Measurements from ENCODE around the gene TNFRSF9. TPM values are rescaled to one million over a fixed set of nuclear protein-coding genes. Genes with fewer than 3 reads are reported as not detected.

The TNFRSF9 gene
- total and polyA plus RNA-seq, 8 donors, result 0.06 to 0.58 (median 0.37) TPM; not detected in 3

DNA sequence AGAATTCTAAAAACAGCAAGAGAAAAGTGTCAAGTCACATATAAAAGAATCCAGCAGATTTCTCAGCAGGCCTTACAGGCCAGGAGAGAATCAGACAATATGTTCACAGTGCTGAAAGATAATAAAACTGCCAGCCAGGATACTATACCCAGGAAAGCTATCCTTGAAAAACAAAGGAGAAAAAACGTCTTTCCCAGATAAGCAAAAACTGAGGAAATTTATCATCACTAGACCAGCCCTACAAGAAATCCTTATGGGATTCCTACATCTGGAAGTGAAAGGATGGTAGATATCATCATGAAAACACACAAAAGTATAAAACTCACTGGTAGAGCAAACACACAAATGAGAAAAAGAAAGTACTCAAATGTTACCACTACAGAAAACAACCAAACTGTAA lies 62.6 kb downstream of the TNFRSF9 start:
- Histone ChIP-seq H3K4me3 (no peak overlapping the region), H3K27ac (no peak overlapping the region), H3K27me3 (no peaks in the 10 kb centered on the region), H3K36me3 (no peaks in the 10 kb centered on the region), H3K9me3 (peaks cover 0 to 14% (median 11%) of the 10 kb centered on the region in 4 donors), H3K4me1 (no peaks in the 10 kb centered on the region)
- DNase-seq, result no peak
- WGBS, 5 donors, result 42 to 61% (median 49%) methylated on average over 1 of the region's 1 CpG
- intact Hi-C loops (cut with DNase I; ENCODE audit: low total_unique reads), result no loop called here
- TF ChIP-seq POLR2A (IDR thresholded peaks at IDR 0.05), result no peak
- TF ChIP-seq POLR2AphosphoS5 (IDR thresholded peaks at IDR 0.05), result no peak
- TF ChIP-seq CTCF (IDR thresholded peaks at IDR 0.05), result no peak
- TF ChIP-seq EP300 (IDR thresholded peaks at IDR 0.05), result no peak

DNA sequence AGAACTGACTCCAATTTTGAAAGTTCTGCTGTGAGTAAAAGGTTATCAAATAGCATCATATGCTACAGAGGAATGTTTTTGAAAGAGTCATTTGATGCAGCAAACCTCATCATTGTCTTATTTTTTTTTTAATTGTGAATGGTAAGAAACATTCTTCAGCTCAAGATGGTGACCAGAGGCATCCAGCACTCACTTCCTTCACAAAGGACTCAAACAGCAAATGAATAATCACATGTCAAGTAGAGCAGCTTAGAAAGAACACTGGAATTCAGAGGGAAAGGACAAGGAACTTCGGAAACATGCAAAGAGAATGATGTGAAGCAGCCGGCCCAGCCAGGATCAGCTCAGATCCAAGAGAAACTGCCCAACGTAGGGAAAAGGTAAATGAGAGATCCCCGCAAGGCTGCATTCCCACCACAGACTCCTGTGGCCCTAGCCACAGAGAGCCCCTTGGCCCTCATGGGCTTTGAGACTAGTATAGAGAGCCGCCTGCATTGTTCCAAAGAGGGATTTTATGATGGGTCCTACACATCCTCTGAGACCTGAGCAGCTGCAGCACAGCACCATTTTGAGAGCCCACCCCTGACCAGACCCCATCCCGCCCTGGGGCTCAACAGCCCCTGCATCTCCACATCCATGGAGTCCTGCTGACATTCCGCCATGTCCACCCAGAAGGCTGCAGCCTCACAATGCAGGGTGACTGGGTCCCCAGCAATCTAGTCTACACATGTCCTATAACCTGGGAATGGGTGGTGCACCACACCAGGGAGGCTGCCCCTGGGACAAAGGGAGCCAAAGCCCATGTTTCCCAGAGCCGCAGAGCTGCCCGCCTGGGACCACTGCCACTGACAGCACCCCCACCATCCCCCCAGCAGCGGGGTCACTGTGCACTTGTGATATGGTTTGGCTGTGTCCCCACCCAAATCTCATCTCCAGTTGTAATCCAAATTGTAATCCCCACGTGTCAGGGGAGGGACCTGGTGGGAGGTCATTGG lies 66.5 kb downstream of the TNFRSF9 start:
- intact Hi-C loops (cut with DNase I; ENCODE audit: low total_unique reads), result no loop called here
- Histone ChIP-seq H3K36me3 (no peaks in the 10 kb centered on the region), H3K4me1 (no peaks in the 10 kb centered on the region), H3K27ac (no peak overlapping the region), H3K4me3 (no peak overlapping the region), H3K9me3 (peaks cover 0 to 14% (median 11%) of the 10 kb centered on the region in 4 donors), H3K27me3 (no peaks in the 10 kb centered on the region)
- TF ChIP-seq EP300 (IDR thresholded peaks at IDR 0.05), result no peak
- no peak for TF ChIP-seq POLR2A (IDR thresholded peaks at IDR 0.05)
- TF ChIP-seq POLR2AphosphoS5 (IDR thresholded peaks at IDR 0.05), result no peak
- TF ChIP-seq CTCF (IDR thresholded peaks at IDR 0.05), result no peak
- DNase-seq, result no peak
- 66 to 82% (median 77%) methylated on average over 8 to 11 of the region's 11 CpGs for WGBS, 5 donors

DNA sequence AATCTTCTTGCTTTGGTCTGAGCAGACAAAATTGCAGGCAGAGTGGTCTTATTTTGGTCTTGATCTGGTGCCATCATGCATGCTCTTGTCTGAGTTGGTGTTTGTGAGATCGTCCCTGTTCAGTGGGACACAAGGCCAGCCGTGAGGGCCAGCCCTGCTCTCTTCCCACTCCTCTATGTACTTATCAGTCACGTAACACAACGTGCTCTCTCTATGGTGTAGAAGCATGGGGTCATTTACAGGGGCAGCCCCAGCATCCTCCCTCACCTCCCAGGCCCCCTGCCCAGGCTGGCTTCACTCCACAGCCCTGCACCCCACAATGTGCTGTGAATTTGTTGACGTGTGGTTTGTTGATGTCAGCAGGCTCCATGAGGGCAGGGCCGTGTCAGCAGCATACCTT lies 69.5 kb downstream of the TNFRSF9 start:
- H3K4me3 ChIP-seq, result no peak overlapping the region
- DNase-seq, result no peak
- no peaks in the 10 kb centered on the region for H3K27me3 ChIP-seq
- no peaks in the 10 kb centered on the region for H3K36me3 ChIP-seq
- intact Hi-C loops (cut with DNase I; ENCODE audit: low total_unique reads), result no loop called here
- no peaks in the 10 kb centered on the region for H3K4me1 ChIP-seq
- TF ChIP-seq POLR2A (IDR thresholded peaks at IDR 0.05) (no peak), EP300 (IDR thresholded peaks at IDR 0.05) (no peak), POLR2AphosphoS5 (IDR thresholded peaks at IDR 0.05) (no peak), CTCF (IDR thresholded peaks at IDR 0.05) (no peak)
- 68 to 75% (median 69%) methylated on average over 6 of the region's 6 CpGs for WGBS, 5 donors
- H3K27ac ChIP-seq, result no peak overlapping the region
- no peaks in the 10 kb centered on the region for H3K9me3 ChIP-seq

DNA sequence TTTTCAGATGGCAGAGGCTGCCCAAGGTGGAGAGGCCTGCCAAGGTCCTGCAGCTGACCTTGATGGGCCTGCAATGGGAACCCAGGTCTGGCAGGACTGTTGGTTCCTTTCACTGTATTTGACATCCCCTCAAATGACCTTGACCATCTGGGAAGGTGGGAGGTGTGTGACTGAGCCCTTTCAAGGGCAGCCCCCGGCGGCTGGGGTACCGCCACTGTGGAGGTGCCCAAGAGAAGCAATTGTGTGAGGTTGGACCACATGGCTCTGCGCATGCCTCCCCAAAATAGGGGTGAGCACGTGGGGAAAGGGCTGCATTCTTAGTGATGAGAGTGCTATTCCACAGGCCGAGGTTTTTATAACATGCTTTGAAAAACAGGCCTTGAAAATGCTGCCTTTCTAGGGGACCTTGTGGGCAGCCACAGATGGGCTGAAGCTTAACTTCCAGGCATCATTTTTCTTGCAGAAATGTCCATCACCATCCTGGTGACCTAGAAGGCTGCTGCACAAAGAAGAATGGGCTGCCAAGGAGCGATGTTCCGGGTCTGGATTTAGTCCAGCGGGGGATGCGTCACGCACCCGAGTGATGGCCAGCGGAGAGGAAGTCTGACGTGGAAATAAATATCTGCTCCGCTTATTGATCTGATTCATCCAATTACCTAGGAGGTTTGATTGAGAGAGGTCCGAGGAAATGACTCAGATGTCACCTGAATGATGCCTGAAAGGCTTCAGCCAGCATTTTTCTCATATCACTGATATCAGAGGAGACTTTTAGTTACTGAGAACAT lies 71.3 kb downstream of the TNFRSF9 start:
- intact Hi-C loops (cut with DNase I; ENCODE audit: low total_unique reads), result no loop called here
- Histone ChIP-seq H3K27ac (no peak overlapping the region), H3K27me3 (no peaks in the 10 kb centered on the region), H3K9me3 (no peaks in the 10 kb centered on the region), H3K36me3 (no peaks in the 10 kb centered on the region), H3K4me1 (no peaks in the 10 kb centered on the region), H3K4me3 (no peak overlapping the region)
- 83 to 91% (median 87%) methylated on average over 16 of the region's 16 CpGs for WGBS, 5 donors
- TF ChIP-seq POLR2A (IDR thresholded peaks at IDR 0.05) (no peak), EP300 (IDR thresholded peaks at IDR 0.05) (no peak), CTCF (IDR thresholded peaks at IDR 0.05) (no peak), POLR2AphosphoS5 (IDR thresholded peaks at IDR 0.05) (no peak)
- DNase-seq, result no peak

Measured in stomach (tissue), 9 donors.